SU-DHL-6 (cell line): ENCODE data around the gene SMC2.

Experiments
- H2AFZ ChIP-seq: fragments of 200-600 bp; sonication (generic); 2 replicates; pipeline ENCODE4 v1.6.1; 2014; ENCODE audit warnings: low read depth, mild to moderate bottlenecking, moderate library complexity, mixed read lengths, antibody characterized with exemption, low read length; ENCODE audit not compliant: severe bottlenecking
- H3F3A ChIP-seq: fragments of 200-600 bp; shearing (Covaris generic); 2 replicates; pipeline ENCODE4 v1.6.0; 2016; ENCODE audit warnings: antibody characterized with exemption, mild to moderate bottlenecking; ENCODE audit not compliant: insufficient read depth
- H3K27ac ChIP-seq: fragments of 200-600 bp; sonication (generic); 2 replicates; pipeline ENCODE4 v1.5.1; 2016; ENCODE audit warnings: low read depth, mild to moderate bottlenecking, low read length, moderate library complexity, mixed read lengths
- H3K27me3 ChIP-seq: fragments of 200-600 bp; sonication (generic), shearing (Covaris generic); 2 replicates; pipeline ENCODE4 v1.6.0; 2014; ENCODE audit warnings: mild to moderate bottlenecking, low read length
- H3K36me3 ChIP-seq: fragments of 200-600 bp; sonication (generic); 2 replicates; pipeline ENCODE4 v1.6.1; 2014; ENCODE audit warnings: mild to moderate bottlenecking, low read length, mixed read lengths
- H3K4me2 ChIP-seq: fragments of 300-600, 200-600 bp; shearing (Covaris generic), sonication (generic); 2 replicates; pipeline ENCODE4 v1.6.0; 2014; ENCODE audit warnings: low read length, low read depth, mild to moderate bottlenecking; ENCODE audit not compliant: poor library complexity, severe bottlenecking
- H3K4me3 ChIP-seq: fragments of 200-600 bp; sonication (generic); 2 replicates; pipeline ENCODE4 v1.5.1; 2014; ENCODE audit warnings: antibody characterized with exemption, low read length, mild to moderate bottlenecking, mixed read lengths; ENCODE audit not compliant: insufficient read depth, poor library complexity, severe bottlenecking
- H3K79me2 ChIP-seq: fragments of 200-600 bp; sonication (generic); 2 replicates; pipeline ENCODE4 v1.6.1; 2014; ENCODE audit warnings: mild to moderate bottlenecking, low read length, moderate library complexity; ENCODE audit not compliant: insufficient read depth
- H3K9ac ChIP-seq: fragments of 200-600 bp; sonication (generic); 2 replicates; pipeline ENCODE4 v1.7.0; 2014; ENCODE audit warnings: mild to moderate bottlenecking, low read length
- H3K9me2 ChIP-seq: fragments of 200-600 bp; sonication (generic); replicated peaks from 2 replicates; pipeline ENCODE4 v1.6.1; 2014; ENCODE audit warnings: low read length; ENCODE audit not compliant: insufficient read depth
- H3K9me3 ChIP-seq: fragments of 200-600 bp; sonication (generic); 2 replicates; pipeline ENCODE4 v1.6.1; 2014; ENCODE audit warnings: low read length, mixed read lengths; ENCODE audit not compliant: insufficient read depth
- H4K20me1 ChIP-seq: fragments of 200-600 bp; sonication (generic); 2 replicates; pipeline ENCODE4 v1.6.1; 2014; ENCODE audit warnings: low read depth, mild to moderate bottlenecking, antibody characterized with exemption, low read length, moderate library complexity, mixed read lengths
- EZH2phosphoT487 ChIP-seq: fragments of 200-600 bp; sonication (generic), shearing (Covaris generic); conservative IDR thresholded peaks from 2 replicates; pipeline ENCODE4 v1.6.1; 2018; ENCODE audit warnings: mild to moderate bottlenecking, antibody characterized with exemption, low read length, moderate library complexity, mixed read lengths
- TF ChIP-seq, protein P1 (sequence below): fragments of 200-600 bp; sonication (generic); IDR thresholded peaks from one replicate; pipeline ENCODE4 v1.5.1; 2017; ENCODE audit warnings: antibody characterized with exemption, mild to moderate bottlenecking, low read length, moderate library complexity; ENCODE audit not compliant: insufficient read depth, poor library complexity, severe bottlenecking

SMC2 gene

GRCh38 chr9:104088416-104088815 is 5.7 kb upstream of the SMC2 start:
- H3K4me2 ChIP-seq: no peak overlapping the region
- no peak overlapping the region for H3K9ac ChIP-seq

DNA sequence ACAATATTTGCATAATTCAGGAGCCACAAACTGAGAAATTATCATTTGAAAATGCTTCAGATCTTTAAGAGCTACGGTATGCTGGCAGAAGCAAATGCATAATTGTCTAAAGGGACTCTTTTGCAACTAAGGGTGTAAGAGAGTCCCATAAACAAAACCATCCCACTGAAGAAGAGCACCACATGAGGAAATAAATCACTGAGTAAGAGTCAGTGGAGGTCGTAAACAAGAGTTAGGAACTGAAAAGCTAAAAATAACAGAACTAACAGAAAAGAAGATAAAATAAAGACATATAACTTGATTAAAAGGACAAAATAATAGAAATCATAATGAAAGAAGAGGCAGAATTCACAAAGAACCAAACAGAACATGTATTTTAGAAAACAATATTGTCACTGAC is 3.5 kb upstream of the SMC2 start:
- no peak overlapping the region for H3K4me3 ChIP-seq
- H2AFZ ChIP-seq: no peak overlapping the region
- no peaks in the 10 kb centered on the region for H3K27me3 ChIP-seq
- H3K9me3 ChIP-seq: no peaks in the 10 kb centered on the region
- H3K27ac ChIP-seq: no peak overlapping the region
- H4K20me1 ChIP-seq: no peaks in the 10 kb centered on the region
- H3K36me3 ChIP-seq: no peaks in the 10 kb centered on the region
- no peak overlapping the region for H3K4me2 ChIP-seq
- H3K9ac ChIP-seq: no peak overlapping the region
- TF ChIP-seq EZH2phosphoT487: no peak
- TF ChIP-seq, protein P1, sequence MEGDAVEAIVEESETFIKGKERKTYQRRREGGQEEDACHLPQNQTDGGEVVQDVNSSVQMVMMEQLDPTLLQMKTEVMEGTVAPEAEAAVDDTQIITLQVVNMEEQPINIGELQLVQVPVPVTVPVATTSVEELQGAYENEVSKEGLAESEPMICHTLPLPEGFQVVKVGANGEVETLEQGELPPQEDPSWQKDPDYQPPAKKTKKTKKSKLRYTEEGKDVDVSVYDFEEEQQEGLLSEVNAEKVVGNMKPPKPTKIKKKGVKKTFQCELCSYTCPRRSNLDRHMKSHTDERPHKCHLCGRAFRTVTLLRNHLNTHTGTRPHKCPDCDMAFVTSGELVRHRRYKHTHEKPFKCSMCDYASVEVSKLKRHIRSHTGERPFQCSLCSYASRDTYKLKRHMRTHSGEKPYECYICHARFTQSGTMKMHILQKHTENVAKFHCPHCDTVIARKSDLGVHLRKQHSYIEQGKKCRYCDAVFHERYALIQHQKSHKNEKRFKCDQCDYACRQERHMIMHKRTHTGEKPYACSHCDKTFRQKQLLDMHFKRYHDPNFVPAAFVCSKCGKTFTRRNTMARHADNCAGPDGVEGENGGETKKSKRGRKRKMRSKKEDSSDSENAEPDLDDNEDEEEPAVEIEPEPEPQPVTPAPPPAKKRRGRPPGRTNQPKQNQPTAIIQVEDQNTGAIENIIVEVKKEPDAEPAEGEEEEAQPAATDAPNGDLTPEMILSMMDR: no peak
- peaks cover 19% of the 10 kb centered on the region for H3K79me2 ChIP-seq
- no peaks in the 10 kb centered on the region for H3K9me2 ChIP-seq
- no peaks in the 10 kb centered on the region for H3F3A ChIP-seq

More at GRCh38 chr9:104088416-104088815, 5.7 kb upstream of the SMC2 start:
- Histone ChIP-seq H3K9me2 (no peaks in the 10 kb centered on the region), H3K27ac (no peak overlapping the region), H3F3A (no peaks in the 10 kb centered on the region), H3K27me3 (no peaks in the 10 kb centered on the region), H2AFZ (no peak overlapping the region), H3K79me2 (peaks cover 5% of the 10 kb centered on the region; the same call in 1 of the 2 replicates), H3K4me3 (no peak overlapping the region), H3K9me3 (no peaks in the 10 kb centered on the region), H3K36me3 (no peaks in the 10 kb centered on the region), H4K20me1 (no peaks in the 10 kb centered on the region)
- TF ChIP-seq, protein P1: no peak
- no peak for TF ChIP-seq EZH2phosphoT487

DNA sequence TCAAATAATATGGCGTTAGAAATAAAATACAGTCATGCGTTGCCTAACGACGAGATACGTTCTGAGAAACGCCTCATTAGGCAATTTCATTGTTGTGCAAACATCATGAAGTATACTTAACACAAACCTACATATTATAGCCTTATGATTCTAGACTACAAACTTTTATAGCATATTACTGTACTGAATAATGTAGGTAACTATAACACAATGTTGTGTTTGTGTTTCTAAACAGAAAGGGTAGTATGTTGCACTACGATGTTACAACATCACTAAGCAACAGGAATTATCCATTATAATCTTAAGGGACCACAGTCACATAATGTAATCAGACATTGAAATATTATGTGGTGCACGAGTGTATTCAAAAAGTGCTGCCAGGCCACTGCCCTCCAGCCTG is 3.0 kb upstream of the SMC2 start:
- TF ChIP-seq, protein P1: no peak
- no peak for TF ChIP-seq EZH2phosphoT487
- Histone ChIP-seq H3K4me2 (no peak overlapping the region), H3K27me3 (no peaks in the 10 kb centered on the region), H3K36me3 (peaks cover 3% of the 10 kb centered on the region; the same call in 1 of the 2 replicates), H3K9me2 (no peaks in the 10 kb centered on the region), H4K20me1 (no peaks in the 10 kb centered on the region), H3F3A (no peaks in the 10 kb centered on the region), H3K9ac (no peak overlapping the region), H3K4me3 (no peak overlapping the region), H2AFZ (no peak overlapping the region), H3K79me2 (peaks cover 24% of the 10 kb centered on the region), H3K9me3 (no peaks in the 10 kb centered on the region), H3K27ac (no peak overlapping the region)
